ENCODE data around the gene FAT1.
"Not testable (repeated sequence)": the region's sequence is repeated elsewhere in the genome, so short reads cannot be mapped to it uniquely, and the experiment has no call there.

Gene FAT1

GRCh38 chr4:186759990-186760389 is 36.3 kb upstream of the FAT1 start:
- no peaks in the 10 kb centered on the region for H3K36me3 Mint-ChIP-seq (ENCODE audit: insufficient read depth)
- no peak overlapping the region for H3K27ac Mint-ChIP-seq
- H3K4me1 Mint-ChIP-seq (ENCODE audit: low read depth in 2 of 2), result no peaks in the 10 kb centered on the region
- no peak for ATAC-seq (replicated peaks)
- DNase-seq, result no peak
- no peak overlapping the region for H3K4me3 Mint-ChIP-seq
- peaks cover 11 to 23% of the 10 kb centered on the region in 2 donors for H3K9me3 Mint-ChIP-seq
- H3K27me3 Mint-ChIP-seq, result no peaks in the 10 kb centered on the region

GRCh38 chr4:186758929-186759682 is 35.5 kb upstream of the FAT1 start:
- Mint-ChIP-seq H3K27me3 (no peaks in the 10 kb centered on the region), H3K36me3 (ENCODE audit: insufficient read depth) (no peaks in the 10 kb centered on the region), H3K4me1 (ENCODE audit: low read depth in 2 of 2) (no peaks in the 10 kb centered on the region), H3K27ac (no peak overlapping the region), H3K4me3 (no peak overlapping the region), H3K9me3 (peaks cover 9 to 23% of the 10 kb centered on the region in 2 donors)
- DNase-seq (no peak), ATAC-seq (replicated peaks) (no peak)

- no peak for DNase-seq
- Mint-ChIP-seq H3K36me3 (ENCODE audit: insufficient read depth) (no peaks in the 10 kb centered on the region), H3K4me3 (no peak overlapping the region), H3K27ac (no peak overlapping the region), H3K4me1 (ENCODE audit: low read depth in 2 of 2) (no peaks in the 10 kb centered on the region), H3K9me3 (peaks cover 8 to 23% of the 10 kb centered on the region in 2 donors), H3K27me3 (no peaks in the 10 kb centered on the region)
- ATAC-seq (replicated peaks), result no peak
Observed at GRCh38 chr4:186757696-186758355, 34.2 kb upstream of the FAT1 start.

GRCh38 chr4:186756550-186756949 is 32.9 kb upstream of the FAT1 start:
- not testable (repeated sequence) for ATAC-seq (replicated peaks)

GRCh38 chr4:186755550-186756519 is 32.2 kb upstream of the FAT1 start:
- no peaks in the 10 kb centered on the region for H3K27me3 Mint-ChIP-seq
- no peaks in the 10 kb centered on the region for H3K4me1 Mint-ChIP-seq (ENCODE audit: low read depth in 2 of 2)
- DNase-seq (no peak), ATAC-seq (replicated peaks) (no peak)
- no peak overlapping the region for H3K4me3 Mint-ChIP-seq
- H3K36me3 Mint-ChIP-seq (ENCODE audit: insufficient read depth), result no peaks in the 10 kb centered on the region
- no peak overlapping the region for H3K27ac Mint-ChIP-seq
- H3K9me3 Mint-ChIP-seq, result peaks cover 8 to 23% of the 10 kb centered on the region in 2 donors

More at GRCh38 chr4:186756550-186756949, 32.9 kb upstream of the FAT1 start:
- not testable (repeated sequence) for H3K4me3 Mint-ChIP-seq; H3K36me3 Mint-ChIP-seq (ENCODE audit: insufficient read depth); H3K27me3 Mint-ChIP-seq; DNase-seq; H3K27ac Mint-ChIP-seq; H3K4me1 Mint-ChIP-seq (ENCODE audit: low read depth in 2 of 2)
- H3K9me3 Mint-ChIP-seq, result peaks cover 8 to 23% of the 10 kb centered on the region in 2 donors

GRCh38 chr4:186754976-186755375 is 31.3 kb upstream of the FAT1 start:
- Mint-ChIP-seq H3K9me3 (peaks cover 8 to 23% of the 10 kb centered on the region in 2 donors), H3K4me1 (ENCODE audit: low read depth in 2 of 2) (no peaks in the 10 kb centered on the region), H3K36me3 (ENCODE audit: insufficient read depth) (no peaks in the 10 kb centered on the region), H3K4me3 (no peak overlapping the region), H3K27me3 (no peaks in the 10 kb centered on the region), H3K27ac (no peak overlapping the region)
- ATAC-seq (replicated peaks) (no peak), DNase-seq (no peak)

- ATAC-seq (replicated peaks) (no peak), DNase-seq (no peak)
- no peaks in the 10 kb centered on the region for H3K4me1 Mint-ChIP-seq (ENCODE audit: low read depth in 2 of 2)
- H3K27ac Mint-ChIP-seq, result no peak overlapping the region
- H3K27me3 Mint-ChIP-seq, result no peaks in the 10 kb centered on the region
- no peak overlapping the region for H3K4me3 Mint-ChIP-seq
- H3K9me3 Mint-ChIP-seq, result peaks cover 0 to 18% of the 10 kb centered on the region in 2 donors
- no peaks in the 10 kb centered on the region for H3K36me3 Mint-ChIP-seq (ENCODE audit: insufficient read depth)
Observed at GRCh38 chr4:186752325-186752724, 28.7 kb upstream of the FAT1 start.

GRCh38 chr4:186749611-186750281 is 26.1 kb upstream of the FAT1 start:
- H3K4me1 Mint-ChIP-seq (ENCODE audit: low read depth in 2 of 2), result no peaks in the 10 kb centered on the region
- H3K27ac Mint-ChIP-seq, result no peak overlapping the region
- ATAC-seq (replicated peaks) (no peak), DNase-seq (no peak)
- no peaks in the 10 kb centered on the region for H3K27me3 Mint-ChIP-seq
- no peak overlapping the region for H3K4me3 Mint-ChIP-seq
- no peaks in the 10 kb centered on the region for H3K9me3 Mint-ChIP-seq
- no peaks in the 10 kb centered on the region for H3K36me3 Mint-ChIP-seq (ENCODE audit: insufficient read depth)

- no peak overlapping the region for H3K4me3 Mint-ChIP-seq
Observed at GRCh38 chr4:186746581-186746980, 22.9 kb upstream of the FAT1 start.

GRCh38 chr4:186743261-186743660 is 19.6 kb upstream of the FAT1 start:
- DNase-seq, result no peak
- Mint-ChIP-seq H3K36me3 (ENCODE audit: insufficient read depth) (peaks cover 6% of the 10 kb centered on the region), H3K4me1 (ENCODE audit: low read depth in 2 of 2) (no peaks in the 10 kb centered on the region), H3K9me3 (peaks cover 2 to 9% of the 10 kb centered on the region in 2 donors), H3K27ac (no peak overlapping the region), H3K27me3 (no peaks in the 10 kb centered on the region), H3K4me3 (no peak overlapping the region)
- no peak for ATAC-seq (replicated peaks)

More at GRCh38 chr4:186746581-186746980, 22.9 kb upstream of the FAT1 start:
- DNase-seq, result no peak
- Mint-ChIP-seq H3K27me3 (no peaks in the 10 kb centered on the region), H3K36me3 (ENCODE audit: insufficient read depth) (no peaks in the 10 kb centered on the region), H3K9me3 (no peaks in the 10 kb centered on the region), H3K4me1 (ENCODE audit: low read depth in 2 of 2) (no peaks in the 10 kb centered on the region), H3K27ac (no peak overlapping the region)
- ATAC-seq (replicated peaks), result no peak

GRCh38 chr4:186740822-186741221 is 17.2 kb upstream of the FAT1 start:
- Mint-ChIP-seq H3K27me3 (no peaks in the 10 kb centered on the region), H3K4me3 (no peak overlapping the region), H3K27ac (no peak overlapping the region), H3K36me3 (ENCODE audit: insufficient read depth) (peaks cover 8% of the 10 kb centered on the region), H3K9me3 (peaks cover 5 to 9% of the 10 kb centered on the region in 2 donors), H3K4me1 (ENCODE audit: low read depth in 2 of 2) (no peaks in the 10 kb centered on the region)
- ATAC-seq (replicated peaks) (no peak), DNase-seq (no peak)

- H3K4me1 Mint-ChIP-seq (ENCODE audit: low read depth in 2 of 2), result no peaks in the 10 kb centered on the region
- no peak overlapping the region for H3K27ac Mint-ChIP-seq
- H3K4me3 Mint-ChIP-seq, result no peak overlapping the region
- no peak for DNase-seq
- H3K27me3 Mint-ChIP-seq, result no peaks in the 10 kb centered on the region
- peaks cover 8% of the 10 kb centered on the region for H3K36me3 Mint-ChIP-seq (ENCODE audit: insufficient read depth)
- peaks cover 5 to 12% of the 10 kb centered on the region in 2 donors for H3K9me3 Mint-ChIP-seq
- ATAC-seq (replicated peaks), result no peak
Observed at GRCh38 chr4:186739802-186740434, 16.3 kb upstream of the FAT1 start.

Data from effector memory CD8-positive, alpha-beta T cell (primary cell).